Endothelial cell of umbilical vein (primary cell): ENCODE results near the gene CD300LG. TPM values are rescaled to one million over a fixed set of nuclear protein-coding genes. Genes with fewer than 3 reads are reported as not detected.

ENCODE experiments used
- BruUV-seq: library from RNA; stranded (reverse); fragments of 400-500 nt; replicated peaks from 2 replicates; lab custom pipeline; 2021; lab: Mats Ljungman, UMichigan
- CTCF ChIA-PET: fragments of 300-600, 350-600 bp; sonication (Branson Sonifier 250); formaldehyde crosslinking; loops from one replicate; lab custom pipeline; 2021; ENCODE audit warnings: antibody characterized with exemption, inconsistent platforms; lab: Charles Lee
- POLR2A ChIA-PET: fragments of 300-600, 350-600 bp; sonication (Branson Sonifier 250); formaldehyde crosslinking; loops from one replicate; lab custom pipeline; 2021; ENCODE audit warnings: antibody characterized with exemption, inconsistent platforms; lab: Charles Lee
- DNase-seq: peaks from one replicate; pipeline ENCODE4 v3.0.0-alpha.2; 2011; ENCODE audit warnings: low read depth, low spot score
- FAIRE-seq: peaks from 2 replicates; lab custom pipeline; 2011; peaks lifted over from hg19 to GRCh38; lab: Jason Lieb, UNC
- H2AFZ ChIP-seq: 2 replicates; pipeline ENCODE4 v1.6.0; 2012; ENCODE audit warnings: low read depth, low read length, control low read depth, inconsistent platforms
- H3K27ac ChIP-seq: 2 replicates; pipeline ENCODE4 v1.5.1; 2011; ENCODE audit warnings: low read depth, mild to moderate bottlenecking, control low read depth, low read length, moderate library complexity; ENCODE audit not compliant: insufficient read depth
- H3K27me3 ChIP-seq, 2 experiments: 2 replicates each; pipeline versions ENCODE4 v1.6.0 to v1.6.1; 2011; ENCODE audit warnings: low read length in 2 of 2, mixed read lengths in 1 of 2; ENCODE audit not compliant: control insufficient read depth in 2 of 2, insufficient read depth in 2 of 2
- H3K36me3 ChIP-seq, 2 experiments: 2 replicates in 1 of 2; 3 replicates in 1 of 2; pipeline ENCODE4 v1.5.1; 2011; ENCODE audit warnings: low read length in 2 of 2, mild to moderate bottlenecking in 1 of 2, moderate library complexity in 1 of 2; ENCODE audit not compliant: control insufficient read depth in 2 of 2, insufficient read depth in 2 of 2; ENCODE audit errors: extremely low read depth in 1 of 2
- H3K4me1 ChIP-seq: 3 replicates; pipeline ENCODE4 v1.5.1; 2011; ENCODE audit warnings: mild to moderate bottlenecking, low read length; ENCODE audit not compliant: control insufficient read depth, insufficient read depth; ENCODE audit errors: extremely low read depth
- H3K4me2 ChIP-seq: 2 replicates; pipeline ENCODE4 v1.6.1; 2011; ENCODE audit warnings: low read length, control low read depth, mixed read lengths; ENCODE audit not compliant: insufficient read depth
- H3K4me3 ChIP-seq, 3 experiments: fragments of 200-600 bp in 1 of 3; sonication (generic), shearing (Covaris generic) in 1 of 3; replicated peaks in 1 of 3; 2 replicates each; pipeline ENCODE4 v1.5.1; 2011 to 2016; ENCODE audit warnings: control low read depth in 3 of 3, low read length in 3 of 3, mild to moderate bottlenecking in 2 of 3, inconsistent platforms in 1 of 3, low read depth in 1 of 3, moderate library complexity in 1 of 3; ENCODE audit not compliant: insufficient read depth in 1 of 3
- H3K79me2 ChIP-seq: 2 replicates; pipeline ENCODE4 v1.6.0; 2012; ENCODE audit warnings: low read length, inconsistent platforms; ENCODE audit not compliant: control insufficient read depth, insufficient read depth
- H3K9ac ChIP-seq: replicated peaks from 2 replicates; pipeline ENCODE3; 2011; ENCODE audit warnings: low read length, control low read depth; ENCODE audit not compliant: insufficient read depth; ENCODE audit errors: extremely low read depth
- H3K9me1 ChIP-seq: replicated peaks from 3 replicates; pipeline ENCODE4 v1.6.0; 2011; ENCODE audit warnings: mild to moderate bottlenecking, low read length; ENCODE audit not compliant: control insufficient read depth, insufficient read depth; ENCODE audit errors: extremely low read depth
- H3K9me3 ChIP-seq: replicated peaks from 2 replicates; pipeline ENCODE4 v1.5.1; 2012; ENCODE audit warnings: low read length, inconsistent platforms; ENCODE audit not compliant: control insufficient read depth, insufficient read depth
- H4K20me1 ChIP-seq: replicated peaks from 2 replicates; pipeline ENCODE3; 2011; ENCODE audit warnings: mild to moderate bottlenecking, low read length; ENCODE audit not compliant: control insufficient read depth, insufficient read depth; ENCODE audit errors: extremely low read depth
- CTCF ChIP-seq, 2 donors: IDR thresholded peaks; 1 replicate in 1 of 2; 2 replicates in 1 of 2; pipeline ENCODE4 v1.5.1; 2011; ENCODE audit warnings: low read length in 2 of 2, mild to moderate bottlenecking in 2 of 2, moderate library complexity in 2 of 2, control low read depth in 1 of 2, inconsistent platforms in 1 of 2, low read depth in 1 of 2; ENCODE audit not compliant: insufficient read depth in 1 of 2; ENCODE audit errors: extremely low read depth in 1 of 2
- EZH2 ChIP-seq: IDR thresholded peaks from 2 replicates; pipeline ENCODE4 v1.6.1; 2012; ENCODE audit warnings: borderline replicate concordance, low read depth, mild to moderate bottlenecking, moderate library complexity, low read length, inconsistent platforms; ENCODE audit not compliant: severe bottlenecking
- FOS ChIP-seq: IDR thresholded peaks from 2 replicates; pipeline ENCODE4 v1.6.1; 2011; ENCODE audit warnings: mild to moderate bottlenecking, low read length, moderate library complexity, borderline replicate concordance; ENCODE audit not compliant: insufficient read depth
- MAX ChIP-seq: IDR thresholded peaks from 2 replicates; pipeline ENCODE4 v1.6.1; 2011; ENCODE audit not compliant: insufficient read depth, insufficient read length
- POLR2AphosphoS5 ChIP-seq: IDR thresholded peaks from 2 replicates; pipeline ENCODE4 v1.6.1; 2012; ENCODE audit warnings: low read depth, mild to moderate bottlenecking, control low read depth, low read length, moderate library complexity; ENCODE audit not compliant: insufficient read depth
- dilution Hi-C: fragments of 300-500 bp; cut with MboI; formaldehyde crosslinking; loops from one replicate; pipeline ENCODE4 v1.15.0; 2019; ENCODE audit warnings: low sequenced_read_pairs; ENCODE audit not compliant: extremely low pct_ligation_motif_present
- intact Hi-C: fragments of 100-400 bp; cut with micrococcal nuclease; formaldehyde crosslinking; loops from one replicate; pipeline ENCODE4 v1.10.0; 2022
- polyA plus RNA-seq, 4 experiments: library from polyadenylated mRNA; depleted of rRNA in 3 of 4; stranded (reverse) in 3 of 4; unstranded in 1 of 4; fragments of >200 nt; gene quantifications; 2 replicates each; pipeline versions ENCODE4 v1.2.1 to v1.2.3, GENCODE V29; 2011 to 2012; ENCODE audit warnings: missing spikeins in 1 of 4
- total RNA-seq: library from RNA; stranded (reverse); gene quantifications from 2 replicates; pipeline ENCODE4 v1.2.3, GENCODE V29; 2021

The CD300LG gene
- total and polyA plus RNA-seq, 2 donors (not counting 3 experiments of a cell fraction or from before 2014, with no cell fraction given) = not detected

- no peaks in the 10 kb centered on the region for H3K9me1 ChIP-seq
- dilution Hi-C loops (no loop called here), intact Hi-C loops (no loop called here)
- ChIA-PET POLR2A (no interaction called here), CTCF (interaction anchor here (0.7 to 2.5 kb wide), 2 partner anchors 9 to 14 kb away, joined by 3 to 10 read pairs; partner anchors contain the start of gene CD300LG)
- H3K79me2 ChIP-seq = no peaks in the 10 kb centered on the region
- BruUV-seq = no TSS peak
- no peak overlapping the region for H2AFZ ChIP-seq
- FAIRE-seq (no peak), DNase-seq (no peak)
- H3K27ac ChIP-seq = no peak overlapping the region
- H3K4me2 ChIP-seq = no peak overlapping the region
- H4K20me1 ChIP-seq = no peaks in the 10 kb centered on the region
- H3K4me3 ChIP-seq = no peak overlapping the region
- H3K36me3 ChIP-seq = no peaks in the 10 kb centered on the region
- H3K27me3 ChIP-seq = peaks cover 9 to 16% of the 10 kb centered on the region in 2 experiments
- H3K9ac ChIP-seq = no peak overlapping the region
- no peak for TF ChIP-seq FOS
- no peak for TF ChIP-seq EZH2
- no peak for TF ChIP-seq CTCF (IDR thresholded peaks at IDR 0.05; ENCODE audit: extremely low read depth in 1 of 2, insufficient read depth in 1 of 2, low read depth in 1 of 2, low read length in 2 of 2)
- no peak for TF ChIP-seq POLR2AphosphoS5
- no peak for TF ChIP-seq MAX
- H3K4me1 ChIP-seq = no peaks in the 10 kb centered on the region
- H3K9me3 ChIP-seq = no peaks in the 10 kb centered on the region
Observed at GRCh38 chr17:43860077-43860725, 13.2 kb downstream of the CD300LG start.
